Gastroesophageal sphincter (tissue), 4 donors: ENCODE results near the gene C12orf57. TPM values are rescaled to one million over a fixed set of nuclear protein-coding genes. Genes with fewer than 3 reads are reported as not detected.

Source experiments
- ATAC-seq: fragments of 150-250 bp; one replicate; pipeline ENCODE4 v1.9.1; 2016; ENCODE audit warnings: mild to moderate bottlenecking, moderate library complexity
- H3K27ac ChIP-seq, 4 donors: fragments of 200-600 bp; sonication (generic) in 3 of 4; 1 replicate in 3 of 4; 2 replicates in 1 of 4; pipeline ENCODE4 v1.5.1; 2016 to 2019
- H3K27me3 ChIP-seq: fragments of 200-600 bp; sonication (generic); one replicate; pipeline ENCODE4 v1.5.1; 2019
- H3K36me3 ChIP-seq, 2 donors: fragments of 200-600 bp; sonication (generic); one replicate each; pipeline ENCODE4 v1.5.1; 2019; ENCODE audit warnings: control low read depth in 1 of 2
- H3K4me1 ChIP-seq, 3 donors: fragments of 200-600 bp; sonication (generic); 1 replicate in 2 of 3; 2 replicates in 1 of 3; pipeline ENCODE4 v1.5.1; 2016 to 2019; ENCODE audit warnings: control low read depth in 2 of 3
- H3K4me3 ChIP-seq, 2 donors: fragments of 200-600 bp; sonication (generic); one replicate each; pipeline ENCODE4 v1.5.1; 2019; ENCODE audit warnings: mild to moderate bottlenecking in 1 of 2, moderate library complexity in 1 of 2
- H3K9me3 ChIP-seq, 3 donors: fragments of 200-600 bp; sonication (generic); one replicate each; pipeline ENCODE4 v1.5.1; 2017 to 2019; ENCODE audit warnings: control low read depth in 2 of 3
- CTCF ChIP-seq, 4 experiments: fragments of 200-600 bp in 2 of 4; fragments of 450-650 bp in 2 of 4; sonication (generic) in 1 of 4; IDR thresholded peaks; one replicate each; pipeline ENCODE4 v1.5.1; 2017 to 2019; ENCODE audit warnings: antibody characterized with exemption in 4 of 4, mild to moderate bottlenecking in 2 of 4, moderate library complexity in 2 of 4
- EP300 ChIP-seq: sonication (generic); formaldehyde crosslinking; IDR thresholded peaks from one replicate; pipeline ENCODE4 v1.6.1; 2017; ENCODE audit warnings: antibody characterized with exemption, mild to moderate bottlenecking
- POLR2A ChIP-seq, 2 donors: fragments of 450-650 bp; IDR thresholded peaks; one replicate each; pipeline ENCODE4 v1.6.1; 2017; ENCODE audit warnings: antibody characterized with exemption in 2 of 2, mild to moderate bottlenecking in 2 of 2, moderate library complexity in 1 of 2
- POLR2AphosphoS5 ChIP-seq: sonication (generic); formaldehyde crosslinking; IDR thresholded peaks from one replicate; pipeline ENCODE4 v1.6.1; 2017; ENCODE audit warnings: antibody characterized with exemption
- WGBS, 2 donors: methylation state at CpG; one replicate each; pipeline ENCODE4 v1.1.5; 2018; ENCODE audit warnings: low coverage in 1 of 2; 5-methylcytosine and 5-hydroxymethylcytosine counted together
- total RNA-seq, 4 donors: library from RNA; depleted of rRNA; stranded (reverse); fragments of >200 nt; gene quantifications; one replicate each; pipeline ENCODE4 v1.1.0, GENCODE V29; 2016

C12orf57 gene
- total RNA-seq, 4 donors from 2014 or later: 172 to 521 (median 367) TPM

- Histone ChIP-seq H3K4me1 (peaks cover 0 to 4% (median 0%) of the 10 kb centered on the region in 3 donors), H3K4me3 (no peak overlapping the region), H3K27ac (no peak overlapping the region), H3K36me3 (peaks cover 0 to 90% of the 10 kb centered on the region in 2 donors), H3K9me3 (no peaks in the 10 kb centered on the region), H3K27me3 (no peaks in the 10 kb centered on the region)
- no peak for TF ChIP-seq POLR2AphosphoS5
- TF ChIP-seq EP300: no peak
- no peak for TF ChIP-seq CTCF (IDR thresholded peaks at IDR 0.05)
- no peak for TF ChIP-seq POLR2A (IDR thresholded peaks at IDR 0.05)
- no peak for ATAC-seq
- WGBS, 2 donors: 68% methylated on average over 7 of the region's 10 CpGs; no CpG with 5 or more reads in 1 of the 2 donors
Observed at GRCh38 chr12:6977653-6978052, 33.8 kb downstream of the C12orf57 start.

GRCh38 chr12:6978188-6978587 is 34.4 kb downstream of the C12orf57 start:
- ATAC-seq: no peak
- WGBS, 2 donors: 85 to 90% methylated on average over 3 to 5 of the region's 6 CpGs
- Histone ChIP-seq H3K27me3 (no peaks in the 10 kb centered on the region), H3K36me3 (peaks cover 0 to 96% of the 10 kb centered on the region in 2 donors), H3K4me3 (no peak overlapping the region), H3K27ac (no peak overlapping the region), H3K4me1 (no peaks in the 10 kb centered on the region), H3K9me3 (no peaks in the 10 kb centered on the region)
- TF ChIP-seq POLR2AphosphoS5 (no peak), POLR2A (IDR thresholded peaks at IDR 0.05) (no peak), EP300 (no peak), CTCF (IDR thresholded peaks at IDR 0.05) (no peak)

- Histone ChIP-seq H3K4me3 (no peak overlapping the region), H3K27ac (no peak overlapping the region), H3K9me3 (no peaks in the 10 kb centered on the region), H3K4me1 (no peaks in the 10 kb centered on the region), H3K36me3 (peaks cover 0 to 99% of the 10 kb centered on the region in 2 donors), H3K27me3 (no peaks in the 10 kb centered on the region)
- ATAC-seq: no peak
- TF ChIP-seq POLR2AphosphoS5 (no peak), CTCF (IDR thresholded peaks at IDR 0.05) (no peak), POLR2A (IDR thresholded peaks at IDR 0.05) (no peak), EP300 (no peak)
- 60 to 75% methylated on average over 2 of the region's 3 CpGs for WGBS, 2 donors
Observed at GRCh38 chr12:6978611-6979011, 34.8 kb downstream of the C12orf57 start.

GRCh38 chr12:6979021-6979420 is 35.2 kb downstream of the C12orf57 start:
- Histone ChIP-seq H3K9me3 (no peaks in the 10 kb centered on the region), H3K4me3 (no peak overlapping the region), H3K27ac (no peak overlapping the region), H3K4me1 (no peaks in the 10 kb centered on the region), H3K27me3 (no peaks in the 10 kb centered on the region), H3K36me3 (peaks cover 0 to 96% of the 10 kb centered on the region in 2 donors)
- TF ChIP-seq CTCF (IDR thresholded peaks at IDR 0.05): no peak
- TF ChIP-seq POLR2AphosphoS5: no peak
- no peak for TF ChIP-seq EP300
- 85% methylated on average over 6 of the region's 6 CpGs; no CpG with 5 or more reads in 1 of the 2 donors for WGBS, 2 donors
- ATAC-seq: no peak

GRCh38 chr12:6979453-6979852 is 35.6 kb downstream of the C12orf57 start:
- Histone ChIP-seq H3K36me3 (peaks cover 0 to 92% of the 10 kb centered on the region in 2 donors), H3K4me1 (no peaks in the 10 kb centered on the region), H3K4me3 (no peak overlapping the region), H3K9me3 (no peaks in the 10 kb centered on the region), H3K27ac (no peak overlapping the region), H3K27me3 (no peaks in the 10 kb centered on the region)
- WGBS, 2 donors: 55 to 76% methylated on average over 2 to 3 of the region's 3 CpGs
- TF ChIP-seq EP300: no peak
- TF ChIP-seq POLR2AphosphoS5: no peak
- no peak for TF ChIP-seq POLR2A (IDR thresholded peaks at IDR 0.05)
- no peak for TF ChIP-seq CTCF (IDR thresholded peaks at IDR 0.05)
- no peak for ATAC-seq
